ENCODE results near the gene SIX2.
"Not testable (repeated sequence)": the region's sequence is repeated elsewhere in the genome, so short reads cannot be mapped to it uniquely, and the experiment has no call there.

SIX2 gene

GRCh38 chr2:45009303-45009927, at the start of gene SIX2:
SIX2 (minus strand) TSS chr2:45009452; CDS start chr2:45009110, 342 bp downstream.
- FAIRE-seq: no peak

GRCh38 chr2:45055162-45055605, 45.9 kb upstream of the SIX2 start:
- no peak for FAIRE-seq

GRCh38 chr2:45053966-45054365, 44.7 kb upstream of the SIX2 start:
- FAIRE-seq: no peak

DNA sequence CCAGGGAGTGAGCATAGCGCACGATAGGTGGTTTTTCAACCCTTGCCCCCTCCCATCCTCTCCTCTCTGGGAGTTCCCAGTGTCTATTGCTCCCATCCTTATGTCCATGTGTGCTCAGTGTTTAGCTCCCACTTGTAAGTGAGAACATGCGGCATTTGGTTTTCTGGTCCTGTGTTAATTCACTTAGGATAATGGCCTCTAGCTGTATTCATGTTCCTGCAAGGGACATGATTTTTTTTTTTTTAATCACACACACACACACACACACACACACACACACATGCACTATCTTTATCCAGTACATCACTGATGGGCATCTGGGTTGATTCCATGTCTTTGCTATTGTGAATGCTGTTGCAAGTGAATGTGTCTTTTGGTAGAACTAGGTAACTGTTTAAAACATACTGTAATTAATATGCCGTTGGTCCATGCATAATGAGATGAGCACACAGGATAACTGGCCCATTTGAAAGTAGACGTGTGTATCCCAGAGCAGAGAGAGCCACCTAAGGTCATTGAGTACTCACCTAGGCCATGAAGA, 43.2 kb upstream of the SIX2 start:
- no peak for FAIRE-seq

- FAIRE-seq: no peak
Observed at GRCh38 chr2:45049569-45050336, 40.5 kb upstream of the SIX2 start.

DNA sequence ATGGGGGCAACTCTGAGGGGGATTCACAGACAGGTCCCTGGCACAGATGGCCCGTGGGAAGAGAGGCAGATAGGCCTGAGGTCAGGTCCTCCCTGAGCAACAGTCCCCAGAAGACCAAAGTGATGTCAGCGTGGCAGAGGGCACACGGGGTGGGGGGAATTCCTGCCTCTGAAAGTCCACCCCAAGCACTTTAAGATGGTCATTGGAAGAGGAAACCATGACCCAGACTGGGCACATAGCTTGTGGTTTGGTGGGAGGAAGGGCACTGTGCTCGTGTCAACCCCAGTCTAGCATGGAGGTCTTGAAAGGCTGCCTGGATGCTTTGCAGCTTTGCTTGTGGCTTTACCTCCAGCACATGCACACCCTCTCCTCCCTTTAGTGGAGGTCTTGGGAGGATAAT, 38.0 kb upstream of the SIX2 start:
- no peak for FAIRE-seq

- FAIRE-seq: no peak
Observed at GRCh38 chr2:45046786-45047185, 37.5 kb upstream of the SIX2 start.

DNA sequence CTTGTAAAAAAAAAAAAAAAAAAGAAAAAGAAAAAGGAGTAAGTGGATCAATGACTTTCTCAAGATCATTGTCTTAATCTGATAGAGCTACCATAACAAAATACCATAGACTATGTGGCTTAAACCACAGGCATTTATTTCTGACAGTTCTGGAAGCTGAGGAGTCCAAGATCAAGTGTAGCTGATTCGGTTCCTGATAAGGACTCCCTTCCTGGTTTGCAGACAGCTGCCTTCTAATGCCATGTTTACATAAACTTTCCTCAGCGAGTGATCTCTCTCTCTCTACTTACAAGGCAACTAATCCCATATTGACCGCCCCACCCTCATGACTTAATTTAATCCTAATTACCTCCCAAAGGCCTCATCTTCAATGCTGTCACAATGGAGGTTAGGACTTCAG, 36.5 kb upstream of the SIX2 start:
- FAIRE-seq: no peak

- FAIRE-seq: no peak
Observed at GRCh38 chr2:45044916-45045315, 35.7 kb upstream of the SIX2 start.

GRCh38 chr2:45043174-45043573, 33.9 kb upstream of the SIX2 start:
- no peak for FAIRE-seq

- no peak for FAIRE-seq
Observed at GRCh38 chr2:45042401-45042800, 33.1 kb upstream of the SIX2 start.

GRCh38 chr2:45040786-45041185, 31.5 kb upstream of the SIX2 start:
- FAIRE-seq: no peak

- FAIRE-seq: not testable (repeated sequence)
Observed at GRCh38 chr2:45039804-45040203, 30.6 kb upstream of the SIX2 start.

DNA sequence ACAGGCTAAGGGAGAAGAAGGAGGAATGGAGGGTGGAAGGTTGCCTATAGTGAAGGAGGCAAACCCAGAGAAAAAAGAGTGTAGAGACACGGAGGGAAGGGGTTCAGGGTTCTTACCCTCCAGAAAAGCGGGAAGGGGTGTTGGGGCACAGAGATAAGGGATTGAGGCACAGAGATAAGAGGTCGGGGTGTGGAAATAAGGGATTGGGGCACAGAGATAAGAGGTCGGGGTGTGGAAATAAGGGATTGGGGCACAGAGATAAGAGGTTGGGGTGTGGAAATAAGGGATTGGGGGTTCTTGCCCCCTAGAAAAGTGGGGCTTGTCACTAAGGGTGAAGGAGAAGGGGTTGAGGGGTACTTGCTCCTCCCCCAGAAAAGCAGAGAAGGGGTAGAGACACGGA, 29.6 kb upstream of the SIX2 start:
- FAIRE-seq: not testable (repeated sequence)

GRCh38 chr2:45033302-45033701, 24.1 kb upstream of the SIX2 start:
- FAIRE-seq: no peak

GRCh38 chr2:45031028-45031427, 21.8 kb upstream of the SIX2 start:
- FAIRE-seq: no peak

GRCh38 chr2:45030553-45030952, 21.3 kb upstream of the SIX2 start:
- FAIRE-seq: no peak

- no peak for FAIRE-seq
Observed at GRCh38 chr2:45029215-45029614, 20.0 kb upstream of the SIX2 start.

DNA sequence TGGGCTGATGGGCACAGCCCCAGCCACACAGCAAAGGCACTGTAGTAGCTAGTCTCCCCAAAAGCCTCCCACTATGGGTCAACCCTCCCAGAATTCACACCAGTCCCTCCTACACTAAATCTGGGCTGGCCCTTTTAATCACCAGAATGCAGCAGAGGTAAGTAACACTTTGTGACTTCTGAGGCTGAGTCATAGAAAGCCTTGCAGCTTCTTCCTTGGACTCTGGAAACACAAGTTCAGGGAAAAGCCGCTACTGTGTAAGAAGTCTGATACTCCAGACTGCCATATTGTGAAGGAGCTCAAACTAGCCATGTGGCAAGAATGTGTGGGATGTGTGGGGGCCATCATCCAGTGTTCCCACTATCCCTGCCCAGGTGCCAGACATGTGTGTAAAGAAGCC, 19.0 kb upstream of the SIX2 start:
- no peak for FAIRE-seq

DNA sequence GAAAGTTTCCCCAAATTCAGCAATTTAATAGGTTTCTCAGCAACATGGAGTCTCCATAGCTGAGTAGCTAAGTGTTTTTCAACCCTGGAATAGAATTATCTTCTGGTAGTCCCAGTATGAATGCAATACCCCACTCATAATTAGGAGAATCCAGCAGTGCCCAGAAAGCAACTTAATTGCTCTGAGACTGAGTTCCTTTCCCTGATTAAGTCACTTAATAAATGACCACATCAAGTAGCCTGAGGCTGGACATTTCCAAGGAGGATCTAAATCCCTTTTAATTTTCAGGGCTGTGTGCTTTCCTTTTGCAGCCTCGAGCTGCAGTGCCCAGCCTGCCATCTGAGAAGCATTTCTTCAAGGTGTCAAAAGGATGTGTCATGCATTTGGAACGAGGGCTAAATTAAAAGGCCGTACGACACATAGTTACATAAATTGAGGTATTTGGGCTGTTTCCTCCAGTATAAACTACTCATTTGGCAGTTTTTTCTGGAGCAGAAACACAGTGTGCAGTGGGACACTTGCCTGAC, 17.7 kb upstream of the SIX2 start:
- no peak for FAIRE-seq

- no peak for FAIRE-seq
Observed at GRCh38 chr2:45024600-45025291, 15.5 kb upstream of the SIX2 start.

DNA sequence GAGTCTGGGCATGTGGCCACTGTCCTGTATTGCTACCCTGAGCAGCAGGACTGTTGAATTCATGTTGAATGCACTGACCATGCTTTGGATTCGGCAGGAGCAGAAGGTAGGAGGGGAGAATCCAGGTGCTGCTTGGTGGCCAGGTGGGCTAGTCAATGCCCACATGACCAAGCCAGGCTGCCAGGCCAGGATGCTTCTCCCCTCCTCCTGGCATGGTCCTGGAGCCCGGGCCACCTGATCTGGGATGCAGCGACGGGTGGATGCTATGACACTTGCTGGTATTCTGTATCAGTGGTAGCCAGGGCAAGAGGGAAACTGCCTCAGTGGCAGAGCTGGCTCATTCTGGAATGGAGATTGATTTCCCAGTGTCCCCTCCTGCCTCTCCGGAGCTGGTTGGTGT, 14.8 kb upstream of the SIX2 start:
- no peak for FAIRE-seq

- no peak for FAIRE-seq
Observed at GRCh38 chr2:45020439-45020838, 11.2 kb upstream of the SIX2 start.

Measured in TTC549 (cell line).